Forelimb muscle (tissue), 1 donor: ENCODE data around the gene IFIT1B. TPM values are rescaled to one million over a fixed set of nuclear protein-coding genes. Genes with fewer than 3 reads are reported as not detected.
A peak's percentile ranks its signal among the peaks of the same experiment; 100 is the strongest.
"Not testable (repeated sequence)": the region's sequence is repeated elsewhere in the genome, so short reads cannot be mapped to it uniquely, and the experiment has no call there.

Experiments
- DNase-seq: peaks from one replicate; pipeline ENCODE4 v3.0.0-alpha.2; 2013; ENCODE audit warnings: low read depth
- polyA plus RNA-seq: library from polyadenylated mRNA; unstranded; fragments of 120-200 nt; gene quantifications from one replicate; pipeline ENCODE4 v1.2.1, GENCODE V29; 2013; ENCODE audit not compliant: insufficient read length

IFIT1B gene
- polyA plus RNA-seq, 1 donor: 0.53 TPM

DNA sequence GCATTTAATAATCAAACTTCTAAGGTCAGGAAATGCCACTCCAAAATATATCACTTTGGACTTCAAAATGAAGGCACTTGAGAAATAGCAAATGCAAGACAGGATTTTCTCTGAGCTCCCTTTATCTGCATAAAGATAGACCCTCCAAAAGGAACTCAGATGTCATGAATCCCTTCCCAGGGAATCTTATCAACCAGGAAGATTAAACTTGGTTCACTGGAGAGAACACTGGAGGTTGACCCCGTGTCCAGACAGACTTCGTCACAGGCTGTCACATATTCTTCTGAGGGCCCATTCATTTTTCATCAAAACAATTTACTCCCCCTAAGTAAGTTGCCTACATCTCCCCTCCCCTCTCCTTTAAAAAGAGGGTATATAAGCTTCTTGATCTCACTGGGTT, 28.9 kb upstream of the IFIT1B start:
- no peak for DNase-seq

DNA sequence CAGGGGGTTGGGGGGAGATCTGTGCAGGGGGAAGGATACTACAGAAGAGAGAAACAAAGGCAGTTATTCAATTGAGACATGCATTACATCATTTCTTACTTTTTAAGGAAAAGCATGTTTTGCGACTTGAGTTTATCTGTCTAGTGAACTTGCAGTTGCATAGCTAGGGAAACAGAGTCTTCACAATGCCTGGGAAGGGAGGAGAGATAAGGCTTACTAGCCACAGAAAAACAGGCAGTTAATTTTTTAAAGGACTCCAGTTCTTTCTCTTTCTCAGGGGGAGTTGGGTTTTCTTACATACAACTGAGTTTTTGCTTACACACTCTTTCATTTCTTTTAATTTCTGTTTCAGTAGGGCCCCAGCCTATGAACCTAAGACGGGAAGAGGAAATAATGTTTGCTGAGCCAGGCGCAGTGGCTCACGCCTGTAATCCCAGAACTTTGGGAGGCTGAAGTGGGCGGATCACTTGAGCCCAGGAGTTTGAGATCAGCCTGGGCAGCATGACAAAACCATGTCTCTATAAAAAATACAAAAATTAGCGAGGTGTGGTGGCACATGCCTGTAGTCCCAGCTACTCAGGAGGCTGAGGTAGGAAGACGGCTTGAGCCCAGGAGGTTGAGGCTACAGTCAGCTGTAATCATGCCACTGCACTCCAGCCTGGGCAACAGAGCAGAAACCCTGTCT, 27.1 kb upstream of the IFIT1B start:
- not testable (repeated sequence) for DNase-seq

- DNase-seq: no peak
These were observed 26.5 kb upstream of the IFIT1B start for GRCh38 chr10:89351412-89351779.

DNA sequence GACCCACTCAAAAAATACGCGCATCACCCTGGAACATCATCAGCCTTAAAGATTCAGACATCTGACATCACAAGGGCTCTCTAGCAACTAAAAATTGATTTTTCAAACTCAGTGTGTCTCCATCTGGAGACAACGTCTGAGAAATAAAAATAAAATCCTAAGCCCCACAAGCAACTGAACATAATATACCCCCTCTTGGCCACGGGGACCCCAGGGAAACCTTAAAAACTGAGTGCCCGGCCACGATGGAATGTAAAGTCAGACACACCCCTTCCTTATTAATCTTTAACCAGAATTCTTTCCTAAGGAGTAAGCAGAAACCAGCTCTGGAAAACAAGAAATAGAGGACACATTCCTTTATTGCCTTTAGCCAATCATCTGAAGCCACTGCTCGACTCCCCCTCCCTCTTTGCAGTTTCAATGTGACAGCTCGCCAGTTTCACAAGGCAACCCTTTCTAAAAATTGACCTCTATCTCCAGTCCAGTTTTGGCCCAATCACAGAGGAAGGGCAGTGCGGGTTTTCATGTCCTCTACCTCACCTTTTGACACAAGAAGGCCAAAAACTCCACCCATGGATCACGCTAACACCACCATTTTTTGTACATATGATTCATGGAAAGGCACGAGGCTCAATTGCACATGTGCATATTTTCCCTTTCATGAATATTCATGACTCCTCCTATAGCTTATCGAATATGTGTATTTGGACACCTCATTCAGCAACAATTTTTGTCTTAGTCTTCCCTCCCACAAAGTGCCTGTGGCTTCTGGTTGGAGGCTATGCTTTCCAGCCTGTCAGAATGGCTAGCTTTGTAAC, 25.9 kb upstream of the IFIT1B start:
- no peak for DNase-seq

- no peak for DNase-seq
These were observed 25.1 kb upstream of the IFIT1B start for GRCh38 chr10:89352802-89353201.

- no peak for DNase-seq
These were observed 22.4 kb upstream of the IFIT1B start for GRCh38 chr10:89355394-89355931.

- DNase-seq: no peak
These were observed 20.8 kb upstream of the IFIT1B start for GRCh38 chr10:89357096-89357495.

- DNase-seq: no peak
These were observed 19.9 kb upstream of the IFIT1B start for GRCh38 chr10:89357975-89358374.

GRCh38 chr10:89360157-89360556, 17.7 kb upstream of the IFIT1B start:
- no peak for DNase-seq

DNA sequence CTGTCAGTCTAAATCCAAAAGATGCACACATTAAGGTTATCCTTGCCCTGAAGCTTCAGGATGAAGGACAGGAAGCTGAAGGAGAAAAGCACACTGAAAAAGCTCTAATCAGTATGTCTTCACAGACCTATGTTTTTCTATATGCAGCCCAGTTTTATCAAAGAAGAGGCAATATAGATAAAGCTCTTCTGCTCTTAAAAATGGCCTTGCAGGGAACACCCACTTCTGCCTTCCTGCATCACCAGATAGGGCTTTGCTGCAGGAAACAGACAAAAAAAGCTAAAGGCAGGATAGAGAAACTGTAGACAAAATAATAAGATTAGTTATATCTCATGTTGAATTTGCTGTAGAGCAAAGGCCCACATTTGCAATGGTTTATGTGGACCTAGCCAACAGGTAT, 14.9 kb upstream of the IFIT1B start:
- DNase-seq: no peak

DNA sequence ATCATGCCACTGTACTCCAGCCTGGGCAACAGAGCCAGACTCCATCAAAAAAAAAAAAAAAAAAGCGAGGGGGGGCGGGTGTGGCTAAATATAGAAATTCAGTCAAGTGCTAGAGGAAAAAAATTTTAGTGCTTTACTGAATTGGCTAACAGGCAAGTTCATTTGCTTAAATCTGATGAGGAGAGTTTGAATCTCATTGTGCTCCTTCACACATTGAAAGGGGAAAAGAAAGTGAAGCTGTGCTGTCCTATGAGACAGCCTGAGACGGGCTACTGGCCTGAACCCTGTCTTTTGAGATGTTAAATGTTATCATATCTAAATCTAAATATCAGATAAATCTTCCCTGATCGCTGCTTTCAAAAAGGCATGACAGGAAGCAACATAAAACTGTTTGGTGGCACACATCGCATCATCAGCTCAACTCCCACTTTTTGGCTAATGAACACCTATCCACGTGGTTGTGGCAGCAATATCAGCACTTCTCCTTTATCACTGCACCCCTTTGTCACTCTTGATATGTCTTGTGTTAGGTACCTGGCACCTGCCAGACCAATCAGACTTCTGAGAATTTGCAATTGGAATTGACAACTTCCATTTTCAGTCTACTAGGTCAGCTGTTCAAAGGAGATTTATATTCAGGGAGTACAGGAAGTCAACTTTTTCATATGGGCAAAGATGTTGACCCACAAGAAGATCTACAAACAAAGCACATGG, 14.0 kb upstream of the IFIT1B start:
- DNase-seq: no peak

DNA sequence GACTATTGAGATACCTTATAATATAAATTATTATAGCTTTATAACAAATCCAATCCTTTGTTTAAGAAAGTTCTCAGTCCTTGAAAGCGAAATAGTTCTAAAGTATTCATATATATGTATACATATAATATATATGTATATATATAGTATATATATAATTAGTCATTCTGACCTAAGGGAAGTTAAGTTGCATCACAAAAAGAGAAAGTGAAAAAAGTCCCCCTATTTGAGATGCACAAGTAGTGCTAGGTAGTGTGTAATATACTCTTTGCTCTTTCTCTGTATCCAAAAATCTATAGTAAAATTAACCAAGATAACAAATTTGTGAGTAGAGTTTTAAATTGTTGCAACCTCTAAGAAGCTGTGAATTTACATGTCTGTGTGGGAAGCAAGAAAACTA, 13.3 kb upstream of the IFIT1B start:
- no peak for DNase-seq

DNA sequence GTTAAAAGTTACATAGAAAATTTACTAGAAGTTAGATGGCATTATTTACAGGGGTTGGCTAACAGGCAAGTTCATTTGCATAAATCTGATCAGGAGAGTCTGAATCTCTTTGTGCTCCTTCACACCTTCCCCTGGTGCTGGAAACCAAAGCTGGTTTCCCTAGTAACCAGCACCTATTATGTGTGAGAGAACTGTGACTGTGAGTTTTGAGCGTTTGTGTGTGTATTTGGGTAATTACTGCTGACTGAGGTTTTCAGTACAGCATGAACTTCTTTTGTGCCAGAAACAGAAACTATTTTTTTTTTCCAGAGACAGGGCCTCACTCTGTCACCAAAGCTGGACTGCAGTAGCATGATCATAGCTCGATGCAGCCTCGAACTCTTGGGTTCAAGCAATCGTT, 10.3 kb upstream of the IFIT1B start:
- DNase-seq: no peak

- no peak for DNase-seq
These were observed 9.7 kb upstream of the IFIT1B start for GRCh38 chr10:89368129-89368528.

- DNase-seq: no peak
These were observed 8.4 kb upstream of the IFIT1B start for GRCh38 chr10:89369156-89370105.

GRCh38 chr10:89371079-89371478, 6.8 kb upstream of the IFIT1B start:
- no peak for DNase-seq

DNA sequence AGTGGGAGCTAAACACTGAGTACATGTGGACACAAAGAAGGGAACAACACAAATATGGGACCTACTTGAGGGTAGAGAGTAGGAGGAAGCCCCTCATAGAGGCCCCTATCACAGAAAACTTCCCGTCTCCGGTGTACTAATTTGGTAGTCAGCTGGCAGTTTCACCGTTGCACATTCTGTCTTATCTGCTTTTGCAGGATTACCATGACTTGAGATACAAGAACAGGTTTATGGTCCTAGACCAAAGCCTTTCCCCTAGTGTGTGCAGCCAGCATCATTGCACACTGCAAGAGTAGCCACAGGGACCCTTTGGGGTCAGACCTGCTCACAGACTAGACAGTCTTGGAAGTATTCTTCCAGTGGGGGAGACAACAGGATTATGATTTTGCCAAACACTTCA, 5.9 kb upstream of the IFIT1B start:
- no peak for DNase-seq

- peak; percentile 88 for DNase-seq
These were observed 3.7 kb upstream of the IFIT1B start for GRCh38 chr10:89373916-89374711.

GRCh38 chr10:89374713-89375141, 3.1 kb upstream of the IFIT1B start:
- no peak for DNase-seq

DNA sequence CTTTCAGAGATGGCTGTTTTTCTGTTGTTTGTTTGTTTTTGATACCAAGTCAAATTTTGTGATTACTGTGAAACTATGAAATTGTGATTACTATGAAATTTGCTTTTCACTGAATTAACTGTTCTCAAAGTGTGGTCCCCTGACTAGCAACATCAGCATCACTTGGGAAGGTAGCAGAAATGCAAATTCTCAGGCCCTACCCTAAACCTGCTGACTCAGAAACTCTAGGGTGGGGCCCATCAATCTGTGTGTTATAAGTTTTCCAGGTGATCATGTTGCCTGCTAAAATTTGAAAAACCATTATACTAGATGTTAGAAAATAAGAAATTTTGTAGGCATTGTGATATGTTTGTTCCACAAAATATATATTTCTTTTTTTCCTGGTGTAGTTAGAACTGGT, 1.2 kb downstream of the IFIT1B start:
- DNase-seq: no peak
